ENCODE data around the gene AMPH. TPM values are rescaled to one million over a fixed set of nuclear protein-coding genes. Genes with fewer than 3 reads are reported as not detected.

The AMPH gene
- total RNA-seq, 1 experiment from 2014 or later = not detected

GRCh38 chr7:38461887-38462286, 169.3 kb downstream of the AMPH start:
- no peak for DNase-seq
- POLR2A ChIA-PET (ENCODE audit: unreplicated experiment) = no interaction called here
- intact Hi-C loops (cut with micrococcal nuclease; ENCODE audit: unreplicated experiment) = no loop called here
- CTCF ChIA-PET = no interaction called here
- Histone ChIP-seq H3F3A (ENCODE audit: insufficient read depth, low read depth) (no peaks in the 10 kb centered on the region), H3K79me2 (ENCODE audit: low read depth) (no peaks in the 10 kb centered on the region), H3K9me2 (ENCODE audit: insufficient read depth) (no peaks in the 10 kb centered on the region; the same call in 1 of the 2 replicates), H3K27ac (no peak overlapping the region), H3K4me2 (no peak overlapping the region), H3K9me3 (ENCODE audit: insufficient read depth, low read depth) (no peaks in the 10 kb centered on the region), H3K4me1 (replicated peaks; ENCODE audit: insufficient read depth) (no peaks in the 10 kb centered on the region), H4K20me1 (ENCODE audit: insufficient read depth) (no peaks in the 10 kb centered on the region), H3K27me3 (ENCODE audit: insufficient read depth, low read depth) (peaks cover 42% of the 10 kb centered on the region), H3K36me3 (ENCODE audit: low read depth) (no peaks in the 10 kb centered on the region), H3K4me3 (no peak overlapping the region), H2AFZ (no peak overlapping the region)
- no peak for TF ChIP-seq CTCF (conservative IDR thresholded peaks at IDR 0.05)
- no peak for TF ChIP-seq EZH2 (IDR thresholded peaks at IDR 0.05; ENCODE audit: low read depth)
- BruUV-seq (replicated peaks) = no TSS peak

- POLR2A ChIA-PET (ENCODE audit: unreplicated experiment) = no interaction called here
- intact Hi-C loops (cut with micrococcal nuclease; ENCODE audit: unreplicated experiment) = no loop called here
- CTCF ChIA-PET = no interaction called here
Observed at GRCh38 chr7:38453826-38454225, 177.3 kb downstream of the AMPH start.

GRCh38 chr7:38453168-38453567, 178.0 kb downstream of the AMPH start:
- H3K4me3 ChIP-seq = no peak overlapping the region
- no TSS peak for BruUV-seq (replicated peaks)
- TF ChIP-seq EZH2 (IDR thresholded peaks at IDR 0.05; ENCODE audit: low read depth) = no peak
- TF ChIP-seq CTCF (conservative IDR thresholded peaks at IDR 0.05) = no peak
- no peaks in the 10 kb centered on the region for H3K9me3 ChIP-seq (ENCODE audit: insufficient read depth, low read depth)
- no peaks in the 10 kb centered on the region for H3K36me3 ChIP-seq (ENCODE audit: low read depth)
- no peaks in the 10 kb centered on the region for H3K4me1 ChIP-seq (replicated peaks; ENCODE audit: insufficient read depth)
- intact Hi-C loops (cut with micrococcal nuclease; ENCODE audit: unreplicated experiment) = no loop called here
- no peaks in the 10 kb centered on the region for H3F3A ChIP-seq (ENCODE audit: insufficient read depth, low read depth)
- ChIA-PET POLR2A (ENCODE audit: unreplicated experiment) (no interaction called here), CTCF (no interaction called here)
- peaks cover 42% of the 10 kb centered on the region for H3K27me3 ChIP-seq (ENCODE audit: insufficient read depth, low read depth)
- H3K4me2 ChIP-seq = no peak overlapping the region
- H3K79me2 ChIP-seq (ENCODE audit: low read depth) = no peaks in the 10 kb centered on the region
- H3K27ac ChIP-seq = no peak overlapping the region
- H3K9me2 ChIP-seq (ENCODE audit: insufficient read depth) = no peaks in the 10 kb centered on the region
- H4K20me1 ChIP-seq (ENCODE audit: insufficient read depth) = no peaks in the 10 kb centered on the region
- DNase-seq = no peak
- no peak overlapping the region for H2AFZ ChIP-seq

More at GRCh38 chr7:38453826-38454225, 177.3 kb downstream of the AMPH start:
- Histone ChIP-seq H3K4me3 (no peak overlapping the region), H2AFZ (no peak overlapping the region), H3K27ac (no peak overlapping the region), H3K9me3 (ENCODE audit: insufficient read depth, low read depth) (no peaks in the 10 kb centered on the region), H3K9me2 (ENCODE audit: insufficient read depth) (no peaks in the 10 kb centered on the region; the same call in 1 of the 2 replicates), H4K20me1 (ENCODE audit: insufficient read depth) (no peaks in the 10 kb centered on the region), H3K4me2 (no peak overlapping the region), H3K79me2 (ENCODE audit: low read depth) (no peaks in the 10 kb centered on the region), H3K4me1 (replicated peaks; ENCODE audit: insufficient read depth) (no peaks in the 10 kb centered on the region), H3K36me3 (ENCODE audit: low read depth) (no peaks in the 10 kb centered on the region), H3F3A (ENCODE audit: insufficient read depth, low read depth) (no peaks in the 10 kb centered on the region), H3K27me3 (ENCODE audit: insufficient read depth, low read depth) (peaks cover 42% of the 10 kb centered on the region)
- BruUV-seq (replicated peaks) = no TSS peak
- DNase-seq = no peak
- TF ChIP-seq CTCF (conservative IDR thresholded peaks at IDR 0.05) = no peak
